Brain microvascular endothelial cell (primary cell): ENCODE results near the gene CEP126.

Source experiments
- DNase-seq: peaks from one replicate; pipeline ENCODE4 v3.0.0-alpha.2; 2020
- H3K27ac ChIP-seq: fragments of 250-450 bp; sonication (Bioruptor Pico); 2 replicates; pipeline ENCODE4 v1.5.1; 2020; ENCODE audit warnings: mild to moderate bottlenecking, moderate library complexity
- H3K27me3 ChIP-seq: fragments of 250-450 bp; sonication (Bioruptor Pico); replicated peaks from 2 replicates; pipeline ENCODE4 v1.5.1; 2020; ENCODE audit warnings: mild to moderate bottlenecking
- H3K36me3 ChIP-seq: fragments of 250-450 bp; sonication (Bioruptor Pico); replicated peaks from 2 replicates; pipeline ENCODE4 v1.5.1; 2020; ENCODE audit warnings: mild to moderate bottlenecking
- H3K4me3 ChIP-seq: 2 replicates; pipeline ENCODE4 v1.5.1; 2011; ENCODE audit warnings: low read depth, mild to moderate bottlenecking, control low read depth, low read length, moderate library complexity
- CTCF ChIP-seq: IDR thresholded peaks from 2 replicates; pipeline ENCODE4 v1.5.1; 2011; ENCODE audit warnings: low read depth, mild to moderate bottlenecking, moderate library complexity, low read length, control low read depth, inconsistent platforms; ENCODE audit errors: missing control alignments
- in situ Hi-C: cut with HindIII; loops from 2 replicates; pipeline ENCODE4 v1.10.0; 2017; ENCODE audit warnings: low sequenced_read_pairs, low pct_ligation_motif_present

The CEP126 gene

GRCh38 chr11:101916422-101916821 lies 1.6 kb downstream of the CEP126 start, which contains the start of gene ANGPTL5:
ANGPTL5 (minus strand) TSS chr11:101916522; CDS start chr11:101907909, 8,613 bp downstream.
- DNase-seq, result no peak
- Histone ChIP-seq H3K27ac (peak within 1 kb of the TSS; percentile 82), H3K36me3 (no peaks in the 10 kb centered on the region), H3K27me3 (no peaks in the 10 kb centered on the region), H3K4me3 (peak within 1 kb of the TSS; percentile 85)
- in situ Hi-C loops, result no loop called here
- no peak for TF ChIP-seq CTCF

GRCh38 chr11:101917226-101917625 lies 2.4 kb downstream of the CEP126 start:
- no peak for DNase-seq
- no peak for TF ChIP-seq CTCF
- Histone ChIP-seq H3K27ac (no peak overlapping the region), H3K36me3 (no peaks in the 10 kb centered on the region), H3K4me3 (no peak overlapping the region), H3K27me3 (no peaks in the 10 kb centered on the region)
- in situ Hi-C loops, result no loop called here

- Histone ChIP-seq H3K36me3 (no peaks in the 10 kb centered on the region), H3K27me3 (no peaks in the 10 kb centered on the region), H3K27ac (no peak overlapping the region), H3K4me3 (no peak overlapping the region)
- TF ChIP-seq CTCF, result no peak
- in situ Hi-C loops, result no loop called here
- DNase-seq, result no peak
Observed at GRCh38 chr11:101920992-101921391, 6.2 kb downstream of the CEP126 start.

- no peak for DNase-seq
- no peaks in the 10 kb centered on the region for H3K27me3 ChIP-seq
- no peaks in the 10 kb centered on the region for H3K36me3 ChIP-seq
- no peak overlapping the region for H3K27ac ChIP-seq
- in situ Hi-C loops, result no loop called here
- no peak overlapping the region for H3K4me3 ChIP-seq
- no peak for TF ChIP-seq CTCF
Observed at GRCh38 chr11:101923554-101923953, 8.7 kb downstream of the CEP126 start.

- no peak for TF ChIP-seq CTCF
- Histone ChIP-seq H3K36me3 (no peaks in the 10 kb centered on the region), H3K27me3 (no peaks in the 10 kb centered on the region), H3K4me3 (no peak overlapping the region), H3K27ac (no peak overlapping the region)
- DNase-seq, result no peak
- in situ Hi-C loops, result no loop called here
Observed at GRCh38 chr11:101929294-101929915, 14.6 kb downstream of the CEP126 start.

GRCh38 chr11:101931692-101932091 lies 16.9 kb downstream of the CEP126 start:
- Histone ChIP-seq H3K4me3 (no peak overlapping the region), H3K27me3 (no peaks in the 10 kb centered on the region), H3K36me3 (no peaks in the 10 kb centered on the region), H3K27ac (no peak overlapping the region)
- TF ChIP-seq CTCF, result no peak
- no peak for DNase-seq
- in situ Hi-C loops, result no loop called here
